Heart right ventricle (tissue), 16 donors: ENCODE results near the gene TMEM151B. TPM values are rescaled to one million over a fixed set of nuclear protein-coding genes. Genes with fewer than 3 reads are reported as not detected.
A peak's percentile ranks its signal among the peaks of the same experiment; 100 is the strongest.

Source experiments
- ATAC-seq, 8 donors: fragments of 200-7000 bp; cut with Tn5 transposase; one replicate each; pipeline ENCODE4 v1.9.1; 2020; ENCODE audit warnings: mild to moderate bottlenecking in 8 of 8, moderate library complexity in 8 of 8, moderate number of reproducible peaks in 1 of 8
- DNase-seq, 2 donors: peaks; one replicate each; pipeline ENCODE4 v3.0.0-alpha.2; 2020
- H3K27ac ChIP-seq, 10 donors: fragments of 200-600 bp; sonication (generic) in 2 of 10; one replicate each; pipeline versions ENCODE4 v1.5.0 to v1.8.0; 2020 to 2022; ENCODE audit warnings: mild to moderate bottlenecking in 3 of 10
- H3K27me3 ChIP-seq, 7 donors: fragments of 200-600 bp; one replicate each; pipeline ENCODE4 v1.8.0; 2021 to 2022; ENCODE audit warnings: mild to moderate bottlenecking in 2 of 7
- H3K36me3 ChIP-seq, 9 donors: fragments of 200-600 bp; sonication (generic) in 1 of 9; one replicate each; pipeline versions ENCODE4 v1.5.0 to v1.8.0; 2020 to 2022; ENCODE audit warnings: mild to moderate bottlenecking in 2 of 9
- H3K4me1 ChIP-seq, 9 donors: fragments of 200-600 bp; sonication (generic) in 1 of 9; one replicate each; pipeline versions ENCODE4 v1.5.0 to v1.8.0; 2020 to 2022; ENCODE audit warnings: mild to moderate bottlenecking in 4 of 9
- H3K4me3 ChIP-seq, 10 donors: fragments of 200-600 bp; sonication (generic) in 2 of 10; one replicate each; pipeline versions ENCODE4 v1.5.0 to v1.8.0; 2020 to 2022; ENCODE audit warnings: mild to moderate bottlenecking in 7 of 10, moderate library complexity in 2 of 10
- H3K9me3 ChIP-seq, 11 donors: fragments of 200-600 bp in 10 of 11; sonication (generic) in 2 of 11; one replicate each; pipeline versions ENCODE4 v1.5.0 to v1.8.0; 2013 to 2022; ENCODE audit warnings: mild to moderate bottlenecking in 2 of 11, control low read depth in 1 of 11, moderate library complexity in 1 of 11
- WGBS, 2 donors: extraction: QIAGEN DNeasy Blood & Tissue Kit; methylation state at CpG; one replicate each; pipeline ENCODE4 v1.1.7; 2013; ENCODE audit warnings: inconsistent platforms in 1 of 2; 5-methylcytosine and 5-hydroxymethylcytosine counted together
- intact Hi-C, 10 donors: fragments of 100-400 bp; cut with DNase I; formaldehyde crosslinking; loops; one replicate each; pipeline versions ENCODE4 v1.11.1 to v1.14.2; 2022
- polyA plus RNA-seq, 2 donors: library from polyadenylated mRNA; stranded (reverse); fragments of 200-250 nt; gene quantifications; one replicate each; pipeline ENCODE4 v1.2.3, GENCODE V29; 2013
- total RNA-seq, 10 donors: library from RNA; stranded (reverse); fragmentation: NEBNext Ultra II Directional in 3 of 10; extraction: Animal tissue kit (Norgen Biotek cat#: 25700) in 3 of 10; gene quantifications; one replicate each; pipeline versions ENCODE4 v1.2.1 to v1.2.4, GENCODE V29; 2021 to 2023
- TF ChIP-seq, protein P1 (sequence below), 9 donors: fragments of 200-600 bp; sonication (generic) in 2 of 9; IDR thresholded peaks; one replicate each; pipeline versions ENCODE4 v1.5.0 to v1.8.0; 2021 to 2022; ENCODE audit warnings: antibody characterized with exemption in 9 of 9, mild to moderate bottlenecking in 5 of 9, moderate library complexity in 1 of 9
- donor health status: Arrhythmogenic right ventricular cardiomyopathy.
- donor health status: ischemic (EF 13 %, LVEDD 7.1; RV severe dilation, severe dysfunction).
- donor health status: healthy with polysubstance abuse.
- donor health status: DM: no; HTN: yes; CAD: no.
- donor health status: DM: no; HTN: no; CAD: no.
- donor health status: ischemic (EF 25% LVEDD 6.9; RV normal size, moderate dysfunction).
- donor health status: ischemic (EF 25% LVEDD 5.7; RV mildly dilated, moderate dysfunction).
- donor health status: healthy.
- donor health status: DM: yes; HTN: yes; CAD: no.
- donor health status: Ischemic cardiomyopathy.
- donor health status: ischemic (EF 35%, LVEDD 5.7; RV mildly dilated, moderate dysfunction).
- donor health status: nonischemic (EF 11% LVEDD 7.7; RV severe dilation, severe dysfunction).
- donor health status: DM: yes; HTN: yes; CAD: no.
- donor health status: PGD.
- donor health status: ischemic (EF 29% LVEDD 5.4; RV normal size, mild dysfunction).
- donor health status: nonischemic (EF 23%, LVEDD 6.1; RV moderate dilation, normal function).

TMEM151B gene
- total and polyA plus RNA-seq, 12 donors, result 0.09 to 2.2 (median 0.43) TPM; not detected in 4

GRCh38 chr6:44224965-44225305, 45.3 kb upstream of the TMEM151B start:
- DNase-seq (no peak), ATAC-seq (no peak)
- WGBS, 2 donors, result 59 to 74% methylated on average over 4 of the region's 4 CpGs
- no peaks in the 10 kb centered on the region for H3K27me3 ChIP-seq
- intact Hi-C loops, result loop anchor here in 1 of 10 donors (10.0 kb wide), 1 partner anchor 450 kb away; the partner anchor contains the start of gene VEGFA
- peaks cover 0 to 13% (median 0%) of the 10 kb centered on the region in 9 donors for H3K36me3 ChIP-seq
- peak overlapping the region in 6 of 10 donors; percentile 67 to 87 (median 77) for H3K4me3 ChIP-seq
- H3K9me3 ChIP-seq, result no peaks in the 10 kb centered on the region
- H3K4me1 ChIP-seq, result peaks cover 44 to 96% (median 90%) of the 10 kb centered on the region in 9 donors
- H3K27ac ChIP-seq, result peak overlapping the region in 9 of 10 donors; percentile 88 to 98 (median 93)
- TF ChIP-seq, protein P1, sequence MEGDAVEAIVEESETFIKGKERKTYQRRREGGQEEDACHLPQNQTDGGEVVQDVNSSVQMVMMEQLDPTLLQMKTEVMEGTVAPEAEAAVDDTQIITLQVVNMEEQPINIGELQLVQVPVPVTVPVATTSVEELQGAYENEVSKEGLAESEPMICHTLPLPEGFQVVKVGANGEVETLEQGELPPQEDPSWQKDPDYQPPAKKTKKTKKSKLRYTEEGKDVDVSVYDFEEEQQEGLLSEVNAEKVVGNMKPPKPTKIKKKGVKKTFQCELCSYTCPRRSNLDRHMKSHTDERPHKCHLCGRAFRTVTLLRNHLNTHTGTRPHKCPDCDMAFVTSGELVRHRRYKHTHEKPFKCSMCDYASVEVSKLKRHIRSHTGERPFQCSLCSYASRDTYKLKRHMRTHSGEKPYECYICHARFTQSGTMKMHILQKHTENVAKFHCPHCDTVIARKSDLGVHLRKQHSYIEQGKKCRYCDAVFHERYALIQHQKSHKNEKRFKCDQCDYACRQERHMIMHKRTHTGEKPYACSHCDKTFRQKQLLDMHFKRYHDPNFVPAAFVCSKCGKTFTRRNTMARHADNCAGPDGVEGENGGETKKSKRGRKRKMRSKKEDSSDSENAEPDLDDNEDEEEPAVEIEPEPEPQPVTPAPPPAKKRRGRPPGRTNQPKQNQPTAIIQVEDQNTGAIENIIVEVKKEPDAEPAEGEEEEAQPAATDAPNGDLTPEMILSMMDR (IDR thresholded peaks at IDR 0.05), result no peak

DNA sequence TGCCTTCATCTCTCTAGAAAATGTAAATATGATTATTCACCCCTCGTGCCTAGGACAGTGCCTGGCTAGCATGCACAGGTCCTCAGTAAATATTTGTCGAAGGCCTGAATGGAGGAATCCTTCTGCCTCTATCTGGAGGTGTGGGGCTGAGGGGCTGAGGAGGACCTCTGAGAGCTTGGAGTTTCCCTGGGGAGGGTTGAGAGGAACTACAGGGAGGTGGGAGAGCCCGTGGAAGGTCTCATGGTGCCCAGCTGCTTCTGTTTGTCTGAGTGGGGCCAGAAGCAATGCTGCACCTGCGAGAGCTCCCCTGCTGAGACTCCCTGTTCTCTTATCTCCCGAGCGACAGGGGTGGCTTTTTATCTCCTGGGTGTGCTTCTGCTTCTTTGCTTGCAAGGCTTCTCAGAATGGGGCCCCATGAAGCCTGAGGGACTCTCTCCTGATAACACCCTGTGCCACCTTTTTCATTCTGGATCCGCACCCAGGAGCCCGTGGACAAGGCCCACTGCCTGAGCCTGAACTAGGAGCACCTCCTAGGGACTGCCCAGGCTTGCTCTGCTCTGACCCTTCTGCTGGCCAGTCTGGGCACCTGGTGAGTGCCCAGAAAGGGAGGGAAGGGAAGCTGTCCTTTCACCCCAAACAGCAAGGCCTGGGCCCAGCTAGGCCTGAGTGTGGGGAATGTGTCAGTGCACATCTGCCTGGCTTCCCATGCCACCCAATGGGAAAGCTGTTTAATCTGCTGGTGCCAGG, 44.5 kb upstream of the TMEM151B start:
- no peak for ATAC-seq
- Histone ChIP-seq H3K9me3 (no peaks in the 10 kb centered on the region), H3K27ac (peak overlapping the region; percentile 88 to 98 (median 94)), H3K4me1 (peaks cover 41 to 96% (median 88%) of the 10 kb centered on the region in 9 donors), H3K27me3 (no peaks in the 10 kb centered on the region), H3K4me3 (peak overlapping the region in 4 of 10 donors; percentile 34 to 50 (median 49)), H3K36me3 (peaks cover 0 to 21% (median 0%) of the 10 kb centered on the region in 9 donors)
- TF ChIP-seq, protein P1 (IDR thresholded peaks at IDR 0.05), result no peak
- WGBS, 2 donors, result 53 to 66% methylated on average over 8 of the region's 8 CpGs
- DNase-seq, result no peak
- intact Hi-C loops, result loop anchor here in 1 of 10 donors (10.0 kb wide), 1 partner anchor 451 kb away; the partner anchor contains the start of gene VEGFA

DNA sequence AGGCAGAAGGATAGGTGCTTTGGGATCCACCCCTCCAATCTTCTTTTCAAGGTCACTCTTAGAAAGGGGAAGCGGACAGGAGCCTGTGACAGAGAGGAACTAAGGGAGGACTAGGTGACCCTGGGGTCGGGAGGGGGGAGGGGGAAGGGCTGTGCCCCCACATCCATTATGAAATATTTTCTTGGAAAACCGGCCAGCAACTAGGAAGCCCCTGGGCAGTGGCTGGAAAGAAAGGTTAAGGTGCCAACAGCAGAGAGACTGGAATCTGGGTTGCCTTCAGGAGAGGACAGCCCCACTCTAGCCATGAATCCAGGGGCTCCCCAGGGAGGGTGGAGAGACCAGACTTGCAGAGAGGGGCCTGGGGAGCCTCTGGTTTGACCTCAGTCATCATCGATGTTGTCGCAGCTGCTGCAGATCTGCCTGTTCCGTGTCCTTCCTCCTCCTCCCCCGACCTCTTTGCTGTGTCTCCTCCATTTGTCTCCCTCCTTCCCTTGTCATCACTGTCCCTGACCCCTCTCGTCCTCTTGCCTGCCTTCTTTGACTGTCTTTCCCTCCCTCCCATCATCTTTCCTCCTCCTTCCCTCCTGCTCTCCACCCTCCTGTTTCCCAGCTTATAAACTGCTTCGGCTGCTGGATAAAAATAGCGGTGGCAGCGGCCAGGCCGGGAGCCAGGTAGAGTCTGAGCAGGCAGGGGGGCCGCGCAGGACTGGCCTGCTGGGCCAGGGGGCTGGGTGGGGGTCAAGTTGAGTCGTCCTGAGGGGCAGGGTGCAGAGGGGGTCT, 43.7 kb upstream of the TMEM151B start:
- ATAC-seq, result peak; percentile 10 to 66 (median 42)
- H3K9me3 ChIP-seq, result no peaks in the 10 kb centered on the region
- H3K4me1 ChIP-seq, result peaks cover 35 to 96% (median 84%) of the 10 kb centered on the region in 9 donors
- peaks cover 0 to 29% (median 5%) of the 10 kb centered on the region in 9 donors for H3K36me3 ChIP-seq
- peak overlapping the region; percentile 11 to 51 (median 43) for H3K4me3 ChIP-seq
- DNase-seq, result peak; percentile 62 to 64
- TF ChIP-seq, protein P1 (IDR thresholded peaks at IDR 0.05), result no peak
- WGBS, 2 donors, result 24 to 36% methylated on average over 15 of the region's 15 CpGs
- H3K27me3 ChIP-seq, result no peaks in the 10 kb centered on the region
- intact Hi-C loops, result loop anchor here in 1 of 10 donors (10.0 kb wide), 1 partner anchor 452 kb away; the partner anchor contains the start of gene VEGFA
- H3K27ac ChIP-seq, result peak overlapping the region; percentile 88 to 98 (median 94)
